GM12873 (cell line): ENCODE results near the gene EXOG.

Source experiments
- CTCF ChIP-seq: IDR thresholded peaks from 2 replicates; pipeline ENCODE4 v1.5.1; 2012; ENCODE audit warnings: low read depth, mild to moderate bottlenecking, moderate library complexity, low read length, control low read depth; ENCODE audit not compliant: insufficient read depth; ENCODE audit errors: missing control alignments

The EXOG gene

GRCh38 chr3:38538773-38539353 is 42.7 kb downstream of the EXOG start:
- no peak for TF ChIP-seq CTCF

GRCh38 chr3:38541806-38542205 is 45.7 kb downstream of the EXOG start:
- TF ChIP-seq CTCF = no peak

- TF ChIP-seq CTCF = no peak
Measured at GRCh38 chr3:38542401-38543298, 46.5 kb downstream of the EXOG start.

GRCh38 chr3:38543586-38543985 is 47.4 kb downstream of the EXOG start:
- TF ChIP-seq CTCF = no peak

- no peak for TF ChIP-seq CTCF
Measured at GRCh38 chr3:38544926-38545325, 48.8 kb downstream of the EXOG start.

DNA sequence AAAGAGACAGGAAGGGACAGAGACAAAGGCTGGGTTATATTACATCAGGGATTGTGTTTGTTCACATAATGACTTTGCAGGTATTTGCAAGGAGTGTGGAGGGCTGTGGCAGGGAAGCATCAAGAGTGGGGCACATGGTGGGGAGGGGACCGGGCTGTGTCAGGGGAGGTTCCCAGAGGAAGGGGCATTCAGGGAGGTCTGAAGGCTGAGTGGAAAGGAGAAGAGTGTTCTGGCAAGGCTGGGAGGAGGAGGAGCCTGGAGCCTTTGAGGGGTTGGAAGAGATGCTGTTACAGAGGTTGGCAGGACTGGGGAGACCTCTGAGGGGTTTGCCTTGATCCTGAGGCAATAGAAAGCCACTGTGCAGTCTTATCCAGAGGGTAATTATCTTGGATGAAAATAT is 49.4 kb downstream of the EXOG start:
- TF ChIP-seq CTCF = no peak

- no peak for TF ChIP-seq CTCF
Measured at GRCh38 chr3:38545983-38546382, 49.8 kb downstream of the EXOG start.
